DMS53 treated with DMSO at 0.1 percent for 48 hours (cell line): Measurements from ENCODE around the gene KIZ.

Source experiments
- DNase-seq: peaks from one replicate; lab custom pipeline; 2025; ENCODE audit not compliant: unreplicated experiment; lab: John Stamatoyannopoulos, UW

KIZ gene

DNA sequence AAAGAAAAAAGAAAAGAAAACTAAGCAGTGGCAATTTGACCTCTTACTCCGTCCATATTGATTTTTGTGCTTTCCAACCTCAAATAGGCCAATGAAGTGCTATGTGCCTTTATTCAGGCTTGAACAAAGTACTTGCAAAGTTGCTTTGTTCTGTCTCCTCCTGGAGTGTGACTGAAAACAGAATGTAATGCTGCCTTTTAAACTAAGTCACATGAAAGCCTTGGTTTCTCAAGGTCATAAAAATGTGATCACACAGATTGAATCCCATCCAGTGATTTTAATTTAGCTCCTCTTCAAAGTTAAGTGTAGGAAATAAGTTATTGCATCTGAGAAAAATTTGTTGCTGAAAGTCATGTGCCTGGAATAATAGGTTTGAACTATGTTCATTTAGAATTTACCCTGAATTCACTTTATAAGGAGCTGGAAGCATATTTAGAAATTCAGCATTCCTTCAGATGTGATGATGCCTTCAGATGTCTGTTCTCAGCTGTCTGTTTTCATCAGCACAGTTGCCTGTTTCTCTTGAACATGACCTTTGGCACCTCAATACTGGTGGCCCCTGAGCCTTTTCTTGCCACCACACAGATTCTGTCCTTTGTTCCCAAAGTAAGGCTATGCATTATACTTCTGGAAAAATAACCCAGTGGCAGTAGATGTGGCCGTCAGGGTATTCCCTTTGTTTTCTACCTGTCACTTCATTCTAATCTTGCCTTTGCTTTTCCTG lies 48.8 kb downstream of the KIZ start:
- no peak for DNase-seq

DNA sequence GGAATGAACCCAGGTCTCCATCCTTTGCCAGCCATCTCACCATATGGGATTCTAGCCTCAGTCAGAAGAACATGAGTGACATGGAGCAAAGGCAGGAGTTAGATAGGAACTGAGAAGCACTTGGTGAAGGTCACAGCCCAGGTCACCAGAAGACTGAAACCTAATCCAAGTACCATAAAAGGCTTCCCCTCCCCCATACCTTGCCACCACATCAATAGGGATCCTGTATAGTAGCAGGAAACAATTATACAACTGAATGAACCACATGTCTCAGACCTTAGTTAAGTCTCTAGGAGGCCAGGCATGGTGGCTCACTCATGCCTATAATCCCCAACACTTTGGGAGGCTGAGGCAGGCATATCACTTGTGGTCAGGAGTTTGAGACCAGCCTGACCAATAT lies 49.6 kb downstream of the KIZ start:
- no peak for DNase-seq

- DNase-seq = no peak
Measured at GRCh38 chr20:21177767-21178166, 51.9 kb downstream of the KIZ start.

GRCh38 chr20:21179757-21180156 lies 53.9 kb downstream of the KIZ start:
- no peak for DNase-seq

DNA sequence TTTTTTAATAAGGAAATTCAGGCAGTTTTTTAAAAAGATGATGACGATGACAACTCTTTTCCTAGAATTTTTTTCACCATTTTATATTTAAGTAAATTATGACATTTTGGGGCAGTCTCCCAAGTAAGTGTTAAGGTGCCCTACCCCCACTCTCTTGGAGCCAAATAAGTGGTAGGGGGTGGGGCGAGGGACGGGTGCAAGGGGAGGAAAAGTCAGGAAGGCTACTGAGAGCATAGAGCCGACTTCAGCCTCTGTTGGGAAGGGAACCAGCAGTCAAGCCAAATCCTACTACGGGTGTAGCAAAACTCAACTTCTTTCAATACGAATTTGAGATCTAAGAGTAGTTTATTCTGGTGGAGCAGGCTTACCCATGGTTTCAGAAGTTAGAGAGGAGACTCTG lies 54.4 kb downstream of the KIZ start:
- DNase-seq = no peak

- no peak for DNase-seq
Measured at GRCh38 chr20:21181028-21181427, 55.1 kb downstream of the KIZ start.

DNA sequence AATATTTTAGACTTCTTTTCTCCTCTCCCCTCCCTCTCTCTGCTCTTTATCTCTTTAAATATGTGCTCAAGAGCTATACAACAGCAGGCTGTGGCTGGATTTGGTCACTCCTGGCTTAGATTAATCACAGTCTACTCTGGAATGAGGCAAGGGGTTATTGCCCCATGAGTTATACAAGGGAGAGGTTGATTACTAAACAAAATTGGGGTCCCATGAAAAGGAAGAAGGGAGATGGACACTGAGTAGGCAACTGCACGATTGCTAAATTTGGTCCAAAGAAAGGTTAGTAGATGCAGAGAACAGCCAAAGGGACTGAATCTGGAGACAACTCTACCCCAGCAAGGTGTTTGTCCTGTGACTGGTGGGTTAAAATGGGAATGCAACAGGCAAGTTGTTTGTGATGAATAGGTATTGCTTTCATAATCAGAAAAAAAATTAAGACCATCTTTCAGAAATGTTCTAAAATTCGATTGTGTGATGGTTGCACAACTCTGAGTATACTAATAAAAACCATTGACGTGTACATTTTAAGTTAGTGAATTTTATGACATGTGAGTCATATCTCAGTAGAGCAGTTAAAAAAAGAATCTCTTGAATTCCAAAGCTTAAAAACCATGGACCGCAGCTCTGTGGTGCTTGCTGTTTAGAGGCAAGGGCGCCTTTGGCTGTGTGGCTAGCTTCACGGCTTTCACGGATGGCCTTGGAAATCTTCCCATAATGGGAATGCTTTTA lies 57.1 kb downstream of the KIZ start:
- no peak for DNase-seq

DNA sequence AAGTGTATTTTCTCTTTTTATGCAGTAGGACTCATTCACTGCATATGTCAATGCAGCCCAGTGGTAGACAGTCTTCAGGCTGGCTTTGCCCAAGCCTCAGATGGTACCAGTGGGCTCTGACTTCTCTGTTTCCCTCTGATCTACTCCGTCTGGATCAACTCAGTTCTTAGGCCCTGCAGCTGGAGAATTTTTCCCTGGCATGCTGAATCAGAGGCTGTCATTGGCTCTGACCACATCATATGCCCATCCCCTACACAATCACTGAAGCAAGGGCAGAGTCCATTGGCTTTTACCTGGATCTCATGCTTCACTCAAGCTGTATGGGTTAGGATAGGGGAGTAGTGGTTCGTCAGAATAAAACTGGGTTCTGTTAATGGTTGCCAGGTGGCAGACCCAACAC lies 57.8 kb downstream of the KIZ start:
- no peak for DNase-seq

DNA sequence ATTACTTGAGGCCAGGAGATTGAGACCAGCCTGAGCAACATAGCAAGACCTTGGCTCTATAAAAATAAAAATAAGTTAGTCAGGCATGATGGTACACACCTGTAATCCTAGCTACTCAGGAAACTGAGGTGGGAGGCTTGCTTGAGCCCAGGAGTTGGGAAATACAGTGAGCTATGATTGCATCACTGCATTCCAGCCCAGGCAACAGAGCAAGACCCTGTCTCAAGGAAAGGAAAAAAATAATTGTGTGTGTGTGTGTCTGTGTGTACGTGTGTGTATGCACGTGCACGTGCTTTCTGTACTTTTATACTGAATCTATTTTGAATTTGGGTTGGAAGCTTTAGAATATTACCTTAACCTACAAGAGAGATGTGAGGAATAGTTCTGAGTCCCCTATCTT lies 58.9 kb downstream of the KIZ start:
- DNase-seq = no peak

DNA sequence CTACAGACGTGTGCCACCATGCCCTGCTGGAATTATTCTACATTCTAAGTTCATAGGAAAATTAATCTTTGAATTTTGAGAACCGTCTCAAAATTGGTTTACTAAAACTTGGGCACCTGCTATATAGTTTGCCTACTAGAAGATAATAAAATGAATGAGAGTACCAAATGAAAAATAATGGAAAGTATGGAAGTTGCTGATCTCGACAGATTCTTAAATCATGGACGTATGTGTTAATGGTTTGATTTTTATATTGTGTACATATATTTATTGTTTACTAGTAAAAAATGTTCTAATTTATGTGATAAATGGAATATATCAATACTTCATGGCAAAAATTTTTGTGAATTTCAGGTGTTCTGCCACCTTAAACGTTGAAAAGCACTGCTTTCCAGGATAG lies 60.0 kb downstream of the KIZ start:
- DNase-seq = no peak

DNA sequence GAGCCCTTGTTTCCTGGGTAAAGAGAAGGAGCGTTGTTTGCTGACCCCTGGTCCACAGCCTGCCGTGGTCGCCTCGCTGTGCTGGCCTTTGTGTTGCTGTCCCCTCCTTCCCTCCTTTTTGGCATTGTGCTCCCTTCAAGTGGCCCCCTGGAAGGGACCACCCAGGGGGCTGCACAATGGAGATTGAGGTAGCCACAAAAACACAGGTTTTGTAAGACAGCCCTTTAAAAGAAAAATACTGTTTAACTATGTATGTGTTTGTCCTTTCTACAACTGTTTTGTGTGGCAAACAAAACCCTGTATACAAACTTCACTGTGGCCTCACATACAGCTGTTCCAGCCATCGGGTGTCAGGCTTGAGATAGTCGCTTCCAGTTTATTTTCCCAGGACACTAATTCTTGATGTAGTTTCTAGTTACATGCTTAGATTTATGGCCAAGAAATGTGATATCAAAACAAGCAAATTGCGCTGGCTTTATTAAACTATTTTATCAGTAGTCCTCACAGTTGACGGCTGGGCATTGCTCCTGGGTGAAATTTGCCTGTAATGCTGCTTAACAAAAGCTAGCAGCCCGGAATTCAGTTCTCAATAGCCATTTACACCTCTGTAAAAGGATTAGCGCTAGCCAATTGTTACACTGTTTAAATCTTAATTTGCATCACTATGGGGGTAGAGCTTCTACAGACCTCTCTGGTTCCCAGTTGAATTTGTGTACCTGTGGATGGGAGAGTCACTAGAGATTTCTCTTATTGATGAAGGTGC lies 64.1 kb downstream of the KIZ start:
- DNase-seq = no peak

GRCh38 chr20:21190869-21191268 lies 65.0 kb downstream of the KIZ start:
- no peak for DNase-seq

- DNase-seq = no peak
Measured at GRCh38 chr20:21191839-21192238, 66.0 kb downstream of the KIZ start.

DNA sequence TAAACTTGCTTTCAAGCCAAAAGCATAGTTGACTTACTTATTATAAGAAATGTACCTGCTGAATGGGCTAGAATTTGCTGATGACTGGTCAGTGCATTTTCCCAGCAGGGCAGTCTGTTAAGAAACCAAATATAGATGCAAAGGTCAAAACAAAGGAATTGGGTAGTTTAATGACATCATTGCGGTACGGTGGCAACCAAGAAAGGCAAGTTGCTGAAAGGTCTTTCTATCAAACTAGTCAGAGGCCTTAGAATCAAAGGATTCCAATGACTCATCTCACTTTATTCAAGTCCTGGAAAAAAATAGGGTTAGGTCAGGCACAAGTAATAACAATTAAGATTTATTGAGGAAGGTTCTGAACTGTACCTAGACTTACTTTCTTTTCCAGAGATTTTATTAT lies 76.4 kb downstream of the KIZ start:
- DNase-seq = no peak

GRCh38 chr20:21203088-21203656 lies 77.3 kb downstream of the KIZ start:
- no peak for DNase-seq

DNA sequence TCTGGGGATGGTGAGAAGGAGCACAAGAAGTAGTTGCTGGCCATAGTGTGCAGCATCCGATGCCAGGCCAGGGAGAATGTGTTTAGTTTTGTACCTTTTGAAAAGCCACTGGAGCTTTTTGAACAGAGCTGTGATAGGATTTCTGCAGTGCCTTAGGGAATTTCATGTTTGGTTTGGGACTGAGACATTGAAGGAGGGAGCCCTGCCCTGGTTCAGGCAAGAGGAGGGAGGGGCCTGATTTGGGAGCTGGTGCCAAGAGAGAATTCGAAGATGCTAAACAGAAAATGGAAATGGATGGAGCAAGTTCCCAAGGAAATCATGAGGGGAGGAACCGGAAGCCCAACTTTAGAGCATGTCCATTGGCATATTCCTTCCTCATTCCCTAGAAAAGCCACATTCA lies 80.7 kb downstream of the KIZ start:
- DNase-seq = no peak

- DNase-seq = no peak
Measured at GRCh38 chr20:21208999-21209398, 83.1 kb downstream of the KIZ start.

DNA sequence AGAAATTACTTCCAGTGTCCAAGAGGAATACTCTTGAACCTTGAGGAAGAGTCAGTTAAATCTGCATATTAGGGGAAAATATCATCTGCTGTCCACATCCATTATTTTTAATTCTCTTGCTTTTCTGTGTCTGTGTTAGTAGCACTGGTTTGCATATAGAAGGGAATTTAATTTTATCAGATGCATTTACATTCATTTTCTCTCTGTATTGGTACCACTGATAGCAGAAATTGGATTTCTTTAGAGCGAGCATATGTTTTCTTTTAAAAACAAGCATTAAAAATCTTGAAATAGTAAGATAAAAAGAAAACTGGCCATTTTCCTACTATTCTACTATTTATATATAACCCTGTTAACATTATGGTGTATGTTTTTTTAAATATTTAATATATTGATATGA lies 83.8 kb downstream of the KIZ start:
- no peak for DNase-seq

- no peak for DNase-seq
Measured at GRCh38 chr20:21213691-21214090, 87.8 kb downstream of the KIZ start.

DNA sequence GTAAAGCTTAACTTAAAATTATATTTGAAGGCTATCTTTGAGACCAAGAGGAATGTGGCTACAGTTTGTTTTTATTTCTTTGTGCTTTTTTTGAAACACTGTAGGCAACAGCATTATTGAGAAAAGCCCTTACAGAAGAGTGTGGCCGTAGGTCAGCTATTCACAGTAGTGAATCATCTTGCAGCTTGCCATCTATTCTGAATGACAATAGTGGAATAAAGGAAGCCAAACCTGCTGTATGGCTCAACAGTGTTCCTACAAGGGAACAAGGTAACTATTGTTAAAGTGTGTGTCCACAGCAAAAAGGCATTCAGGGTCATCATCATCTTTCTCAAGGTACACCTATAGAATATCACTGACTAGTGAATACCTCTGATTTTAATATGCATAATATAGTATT lies 88.5 kb downstream of the KIZ start:
- no peak for DNase-seq

- no peak for DNase-seq
Measured at GRCh38 chr20:21219686-21220085, 93.8 kb downstream of the KIZ start.

DNA sequence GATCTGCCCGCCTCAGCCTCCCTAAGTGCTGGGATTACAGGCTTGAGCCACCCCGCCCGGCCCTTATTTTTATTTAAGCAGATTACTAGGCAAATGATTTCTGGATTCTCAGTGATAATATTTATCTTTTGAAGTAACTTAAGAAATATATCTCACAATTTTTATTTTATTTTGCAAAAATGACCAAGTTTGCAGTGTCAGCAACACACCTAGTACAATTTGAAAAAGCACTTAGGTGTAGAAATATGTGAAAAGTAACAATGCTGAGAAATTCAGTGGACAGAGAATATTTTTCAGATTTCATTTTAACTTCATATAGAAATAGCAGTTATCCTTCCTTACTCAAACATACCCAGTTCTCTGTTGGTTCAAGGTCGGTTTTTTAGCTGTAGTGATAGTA lies 98.3 kb downstream of the KIZ start:
- no peak for DNase-seq
